ENCODE measurements around the gene ZNF726. TPM values are rescaled to one million over a fixed set of nuclear protein-coding genes. Genes with fewer than 3 reads are reported as not detected.
"Not testable (repeated sequence)": the region's sequence is repeated elsewhere in the genome, so short reads cannot be mapped to it uniquely, and the experiment has no call there.

Gene ZNF726
- total RNA-seq, result 10 to 100 TPM; 14.8 to 17.5 TPM

DNA sequence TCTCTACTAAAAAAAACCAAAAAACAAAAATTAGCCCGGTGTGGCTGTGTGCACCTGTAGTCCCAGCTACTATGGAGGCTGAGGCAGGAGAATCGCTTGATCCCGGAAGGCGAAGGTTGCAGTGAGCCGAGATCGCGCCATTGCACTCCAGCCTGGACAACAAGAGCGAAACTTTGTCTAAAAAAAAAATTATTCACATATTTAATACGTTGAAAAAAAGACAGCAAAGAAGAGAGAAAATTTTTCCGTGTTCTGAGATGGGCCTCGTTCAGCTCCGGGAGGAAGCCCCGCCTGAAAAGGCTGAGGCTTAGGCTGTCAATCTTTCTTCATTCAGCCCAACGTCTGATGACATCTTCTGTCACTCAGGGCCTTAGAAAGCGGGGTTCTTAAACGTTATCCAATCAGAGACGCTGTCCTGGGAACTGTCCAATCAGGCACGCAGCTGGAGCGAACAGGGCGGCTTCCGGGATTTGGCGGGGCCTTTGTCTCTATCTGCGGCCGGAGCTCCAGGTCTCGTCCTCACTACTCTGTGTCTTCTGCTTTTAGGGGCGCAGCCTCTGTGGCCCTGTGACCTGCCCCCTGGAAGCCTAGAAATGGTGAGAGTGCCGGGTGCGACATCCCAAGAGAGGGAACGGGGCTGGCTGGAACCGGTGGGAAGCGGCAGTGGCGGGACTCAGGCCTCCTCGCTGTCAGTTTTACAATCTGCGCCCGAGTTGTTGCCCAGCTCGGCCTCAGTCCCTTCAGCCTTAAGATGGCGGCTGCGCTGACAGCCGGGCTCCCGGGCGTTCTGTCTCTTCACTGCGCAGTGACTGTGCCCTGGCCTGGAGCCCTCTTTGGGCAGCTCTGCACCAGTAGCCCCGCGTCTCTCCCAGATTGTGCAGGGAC lies at the start of gene ZNF726:
TSS of gene ZNF726 (plus strand) at position 485 of the 885 bp plus-strand sequence. CDS start at position 594, 109 bp downstream.
- Mint-ChIP-seq H3K4me3 (peak within 1 kb of the TSS; percentile 92), H3K9me3 (peaks cover 37% of the 10 kb centered on the region), H3K27ac (peak within 1 kb of the TSS; percentile 98), H3K27me3 (no peaks in the 10 kb centered on the region), H3K36me3 (ENCODE audit: low read depth) (peaks cover 52% of the 10 kb centered on the region), H3K4me1 (peaks cover 24% of the 10 kb centered on the region)
- ChIA-PET POLR2A (interaction anchor here (0.6 to 1.3 kb wide), 7 partner anchors 156 to 669 kb away, joined by 3 to 7 read pairs (median 4); partner anchors contain the start of genes ZNF254, ZNF675 and ZNF681), CTCF (interaction anchor here (0.6 kb wide), 1 partner anchor 219 kb away, joined by 3 read pairs; no protein-coding TSS in a partner anchor)
- peak; percentile 94 for DNase-seq

- H3K27ac Mint-ChIP-seq, result no peak overlapping the region
- H3K9me3 Mint-ChIP-seq, result peaks cover 40% of the 10 kb centered on the region
- no peak overlapping the region for H3K4me3 Mint-ChIP-seq
- H3K4me1 Mint-ChIP-seq, result no peaks in the 10 kb centered on the region
- no peaks in the 10 kb centered on the region for H3K27me3 Mint-ChIP-seq
- ChIA-PET CTCF (no interaction called here), POLR2A (no interaction called here)
- DNase-seq, result no peak
- H3K36me3 Mint-ChIP-seq (ENCODE audit: low read depth), result no peaks in the 10 kb centered on the region
Observed at GRCh38 chr19:23867895-23868294, 46.8 kb upstream of the ZNF726 start.

DNA sequence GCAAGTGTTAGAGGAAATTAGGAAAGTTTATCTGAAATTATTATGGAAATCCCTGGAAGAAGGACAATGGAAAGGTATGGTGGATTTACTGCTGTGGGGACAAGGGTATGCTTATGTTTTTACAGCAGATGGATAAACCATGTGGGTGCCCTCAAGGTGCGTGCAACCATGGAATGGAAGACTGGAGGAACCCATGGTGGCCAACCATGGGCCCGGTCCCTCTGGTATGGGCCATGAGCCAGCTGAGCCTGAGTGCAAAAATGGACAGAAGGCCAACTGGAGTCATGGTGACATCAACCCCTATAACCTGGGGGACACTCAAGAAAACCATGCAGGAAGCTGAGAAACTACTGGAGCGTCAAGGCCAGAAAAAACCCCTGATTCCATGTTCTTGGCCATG lies 46.1 kb upstream of the ZNF726 start:
- DNase-seq, result no peak
- Mint-ChIP-seq H3K4me1 (no peaks in the 10 kb centered on the region), H3K27me3 (no peaks in the 10 kb centered on the region), H3K4me3 (no peak overlapping the region), H3K36me3 (ENCODE audit: low read depth) (no peaks in the 10 kb centered on the region), H3K9me3 (peaks cover 38% of the 10 kb centered on the region), H3K27ac (no peak overlapping the region)
- CTCF ChIA-PET, result no interaction called here
- POLR2A ChIA-PET, result no interaction called here

DNA sequence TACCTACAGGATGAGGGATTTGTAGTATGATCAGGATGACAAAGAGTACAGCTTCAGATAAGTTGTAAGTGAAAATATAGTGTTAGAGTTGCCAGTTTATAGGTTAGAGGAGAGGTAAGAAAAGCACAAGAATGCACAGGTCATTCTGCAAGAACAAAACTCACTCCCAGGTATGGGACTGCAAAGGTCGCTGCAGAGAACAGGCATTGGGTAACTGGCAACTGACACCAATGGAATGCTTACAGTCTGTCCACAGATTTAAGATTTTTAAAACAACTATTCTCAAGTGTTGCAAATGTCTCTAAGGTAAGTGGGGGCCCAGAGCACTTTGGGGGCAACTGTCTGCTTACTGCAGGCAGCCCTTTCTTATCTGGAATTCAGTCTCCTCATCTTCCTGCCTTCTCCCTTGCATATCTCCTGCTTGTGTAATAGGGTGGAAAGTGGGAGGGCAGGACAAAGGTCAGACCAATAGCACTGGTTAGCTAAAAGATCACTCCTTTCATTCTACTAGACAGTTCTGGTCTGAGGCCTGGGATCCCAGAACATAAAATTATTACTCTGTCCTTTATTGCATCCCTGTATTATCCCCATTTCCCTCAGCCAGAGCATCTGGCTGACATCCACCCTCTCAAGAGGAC lies 42.3 kb upstream of the ZNF726 start:
- H3K36me3 Mint-ChIP-seq (ENCODE audit: low read depth), result no peaks in the 10 kb centered on the region
- no peak overlapping the region for H3K4me3 Mint-ChIP-seq
- H3K27ac Mint-ChIP-seq, result no peak overlapping the region
- H3K27me3 Mint-ChIP-seq, result no peaks in the 10 kb centered on the region
- no peak for DNase-seq
- peaks cover 25% of the 10 kb centered on the region for H3K9me3 Mint-ChIP-seq
- ChIA-PET POLR2A (no interaction called here), CTCF (no interaction called here)
- no peaks in the 10 kb centered on the region for H3K4me1 Mint-ChIP-seq

- H3K4me1 Mint-ChIP-seq, result no peaks in the 10 kb centered on the region
- H3K9me3 Mint-ChIP-seq, result peaks cover 20% of the 10 kb centered on the region
- DNase-seq, result no peak
- CTCF ChIA-PET, result no interaction called here
- POLR2A ChIA-PET, result no interaction called here
- no peaks in the 10 kb centered on the region for H3K27me3 Mint-ChIP-seq
- no peak overlapping the region for H3K4me3 Mint-ChIP-seq
- H3K27ac Mint-ChIP-seq, result no peak overlapping the region
- no peaks in the 10 kb centered on the region for H3K36me3 Mint-ChIP-seq (ENCODE audit: low read depth)
Observed at GRCh38 chr19:23876261-23876660, 38.4 kb upstream of the ZNF726 start.

GRCh38 chr19:23876756-23877155 lies 37.9 kb upstream of the ZNF726 start:
- H3K9me3 Mint-ChIP-seq, result peaks cover 19% of the 10 kb centered on the region
- H3K36me3 Mint-ChIP-seq (ENCODE audit: low read depth); CTCF ChIA-PET; H3K4me3 Mint-ChIP-seq; DNase-seq; POLR2A ChIA-PET; H3K27me3 Mint-ChIP-seq; H3K27ac Mint-ChIP-seq; H3K4me1 Mint-ChIP-seq: not testable (repeated sequence)

DNA sequence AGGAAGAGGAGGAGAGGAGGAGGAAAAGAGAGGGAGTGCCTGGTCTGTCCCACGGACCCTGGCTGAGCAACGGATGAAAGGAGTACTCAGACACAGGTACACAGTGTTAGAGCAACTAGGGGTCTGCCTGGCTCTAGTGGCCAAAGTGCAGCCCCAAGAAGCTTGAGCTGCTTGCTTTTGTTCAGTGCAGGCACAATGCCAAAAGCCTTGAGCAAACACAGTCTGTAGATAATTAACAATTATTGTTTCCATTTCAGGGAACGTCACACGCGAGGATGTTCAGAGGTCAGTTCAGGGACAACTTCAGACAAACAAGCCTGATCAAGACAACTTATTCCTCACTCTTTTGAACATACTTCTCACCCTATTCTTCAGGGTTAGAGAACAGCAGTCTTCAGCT lies 32.2 kb upstream of the ZNF726 start:
- no peak overlapping the region for H3K4me3 Mint-ChIP-seq
- peaks cover 16% of the 10 kb centered on the region for H3K9me3 Mint-ChIP-seq
- H3K27me3 Mint-ChIP-seq, result no peaks in the 10 kb centered on the region
- no peaks in the 10 kb centered on the region for H3K4me1 Mint-ChIP-seq
- ChIA-PET CTCF (no interaction called here), POLR2A (no interaction called here)
- no peaks in the 10 kb centered on the region for H3K36me3 Mint-ChIP-seq (ENCODE audit: low read depth)
- no peak for DNase-seq
- no peak overlapping the region for H3K27ac Mint-ChIP-seq

DNA sequence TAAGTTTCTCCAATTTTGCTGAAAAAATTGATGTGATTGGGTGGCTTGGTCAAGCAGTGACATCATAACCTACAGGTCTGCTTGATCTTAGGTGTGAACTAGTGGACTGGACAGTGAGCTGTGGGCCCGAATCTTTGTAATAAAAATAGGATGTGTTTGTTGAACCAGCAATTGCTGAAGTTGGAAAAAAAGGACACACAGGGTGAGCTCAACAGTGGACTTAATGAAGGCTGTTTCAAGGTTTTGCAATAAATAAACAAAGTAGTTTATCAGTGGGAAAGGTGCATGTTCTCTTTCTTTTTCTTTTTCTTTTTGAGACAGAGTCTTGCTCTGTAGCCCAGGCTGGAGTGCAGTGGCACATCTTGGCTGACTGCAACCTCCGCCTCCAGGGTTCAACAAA lies 30.3 kb upstream of the ZNF726 start:
- Mint-ChIP-seq H3K9me3 (peaks cover 20% of the 10 kb centered on the region), H3K36me3 (ENCODE audit: low read depth) (no peaks in the 10 kb centered on the region), H3K4me1 (no peaks in the 10 kb centered on the region), H3K4me3 (no peak overlapping the region), H3K27me3 (no peaks in the 10 kb centered on the region), H3K27ac (no peak overlapping the region)
- DNase-seq, result no peak
- ChIA-PET POLR2A (no interaction called here), CTCF (interaction anchor here (0.6 kb wide), 1 partner anchor 27 kb away, joined by 3 read pairs; no protein-coding TSS in a partner anchor)

DNA sequence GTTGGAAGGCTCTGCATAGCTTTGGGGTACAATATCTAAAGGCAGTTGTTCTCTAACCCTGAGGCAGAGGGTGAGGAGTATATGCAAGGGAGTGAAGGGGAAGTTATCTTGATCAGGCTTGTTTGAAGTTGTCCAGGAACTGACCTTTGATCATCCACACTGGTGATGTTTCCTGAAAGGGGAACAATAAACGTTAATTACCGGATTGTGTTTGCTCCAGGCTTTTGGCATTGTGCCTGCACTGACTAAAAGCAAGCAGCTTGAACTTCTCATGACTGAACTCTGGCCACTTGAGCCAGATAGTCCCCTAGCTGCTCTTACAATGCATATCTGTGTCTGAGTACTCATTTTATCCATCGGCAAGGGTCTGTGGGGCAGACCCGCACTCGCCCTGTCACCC lies 27.0 kb upstream of the ZNF726 start:
- Mint-ChIP-seq H3K27me3 (no peaks in the 10 kb centered on the region), H3K4me3 (no peak overlapping the region), H3K9me3 (peaks cover 20% of the 10 kb centered on the region), H3K36me3 (ENCODE audit: low read depth) (no peaks in the 10 kb centered on the region), H3K4me1 (no peaks in the 10 kb centered on the region), H3K27ac (no peak overlapping the region)
- no peak for DNase-seq
- CTCF ChIA-PET, result no interaction called here
- POLR2A ChIA-PET, result no interaction called here

DNA sequence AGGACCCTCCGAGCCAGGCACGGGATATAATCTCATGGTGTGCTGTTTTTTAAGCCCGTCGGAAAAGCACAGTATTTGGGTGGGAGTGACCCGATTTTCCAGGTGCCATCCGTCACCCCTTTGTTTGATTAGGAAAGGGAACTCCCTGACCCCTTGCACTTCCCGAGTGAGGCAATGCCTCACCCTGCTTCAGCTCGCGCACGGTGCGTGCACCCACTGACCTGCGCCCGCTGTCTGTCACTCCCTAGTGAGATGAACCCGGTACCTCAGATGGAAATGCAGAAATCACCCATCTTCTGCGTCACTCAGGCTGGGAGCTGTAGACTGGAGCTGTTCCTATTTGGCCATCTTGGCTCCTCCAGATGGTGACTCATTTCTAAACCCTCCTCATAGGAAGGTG lies 18.6 kb upstream of the ZNF726 start:
- CTCF ChIA-PET; H3K4me1 Mint-ChIP-seq; H3K27ac Mint-ChIP-seq; POLR2A ChIA-PET; DNase-seq; H3K36me3 Mint-ChIP-seq (ENCODE audit: low read depth); H3K27me3 Mint-ChIP-seq; H3K4me3 Mint-ChIP-seq: not testable (repeated sequence)
- peaks cover 27% of the 10 kb centered on the region for H3K9me3 Mint-ChIP-seq

DNA sequence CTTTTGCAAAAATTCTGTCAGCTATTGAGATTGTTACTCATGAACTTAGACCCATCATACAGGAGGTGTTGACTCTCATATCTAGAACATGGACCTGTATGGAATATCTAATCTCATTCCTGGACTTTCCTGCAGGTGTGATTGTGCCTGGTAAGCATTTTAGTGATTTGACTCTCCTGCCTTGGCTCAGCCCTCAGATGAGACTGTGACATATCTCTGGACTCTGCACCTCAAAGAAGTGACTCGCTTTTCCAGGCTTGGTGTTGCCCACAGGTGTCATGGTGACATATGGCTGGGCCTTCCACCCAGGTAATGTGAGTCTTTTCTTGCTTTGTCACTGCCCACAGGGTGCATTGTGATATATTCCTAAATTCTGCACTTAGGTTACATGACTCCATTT lies 17.8 kb upstream of the ZNF726 start:
- DNase-seq, result no peak
- no peaks in the 10 kb centered on the region for H3K36me3 Mint-ChIP-seq (ENCODE audit: low read depth)
- H3K27ac Mint-ChIP-seq, result no peak overlapping the region
- H3K27me3 Mint-ChIP-seq, result no peaks in the 10 kb centered on the region
- no peak overlapping the region for H3K4me3 Mint-ChIP-seq
- no peaks in the 10 kb centered on the region for H3K4me1 Mint-ChIP-seq
- H3K9me3 Mint-ChIP-seq, result peaks cover 31% of the 10 kb centered on the region
- CTCF ChIA-PET, result no interaction called here
- POLR2A ChIA-PET, result no interaction called here

DNA sequence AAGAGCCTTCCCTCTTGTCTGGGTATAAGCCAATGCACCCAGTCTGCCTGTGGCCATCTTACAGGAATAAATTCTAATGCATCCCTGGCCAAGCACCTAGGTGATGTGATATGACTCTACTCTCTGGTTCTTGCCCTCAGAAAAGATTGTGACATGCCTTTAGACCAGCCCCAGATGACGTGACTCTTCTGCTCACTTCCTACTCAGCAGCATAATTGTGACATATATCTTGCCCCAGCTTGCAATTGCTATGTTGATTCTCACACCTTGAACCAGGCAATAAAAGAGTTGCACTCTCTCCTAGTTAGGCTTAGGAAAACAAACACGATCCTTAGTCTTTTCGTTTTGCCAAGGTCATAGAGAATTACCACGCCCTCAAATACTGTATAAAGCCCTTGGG lies 13.3 kb upstream of the ZNF726 start:
- Mint-ChIP-seq H3K36me3 (ENCODE audit: low read depth) (no peaks in the 10 kb centered on the region), H3K9me3 (peaks cover 50% of the 10 kb centered on the region), H3K4me1 (no peaks in the 10 kb centered on the region), H3K27ac (no peak overlapping the region), H3K4me3 (no peak overlapping the region), H3K27me3 (no peaks in the 10 kb centered on the region)
- CTCF ChIA-PET, result no interaction called here
- POLR2A ChIA-PET, result no interaction called here
- DNase-seq, result no peak

DNA sequence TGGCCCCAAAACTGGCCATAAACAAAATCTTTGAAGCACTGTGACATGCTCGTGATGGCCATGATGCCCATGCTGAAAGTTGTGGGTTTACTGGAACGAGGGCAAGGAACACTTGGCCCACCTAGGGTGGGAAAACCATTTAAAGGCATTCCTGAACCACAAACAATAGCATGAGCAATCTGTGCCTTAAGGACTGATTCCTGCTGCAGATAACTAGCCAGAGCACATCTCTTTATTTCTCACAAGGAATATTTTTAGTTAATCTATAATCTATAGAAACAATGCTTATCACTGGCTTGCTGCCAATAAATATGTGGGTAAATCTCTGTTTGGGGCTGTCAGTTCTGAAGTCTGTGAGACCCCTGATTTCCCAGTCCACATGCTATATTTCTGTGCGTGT lies 10.3 kb upstream of the ZNF726 start:
- H3K27me3 Mint-ChIP-seq, result no peaks in the 10 kb centered on the region
- ChIA-PET CTCF (no interaction called here), POLR2A (no interaction called here)
- no peaks in the 10 kb centered on the region for H3K4me1 Mint-ChIP-seq
- DNase-seq, result no peak
- H3K27ac Mint-ChIP-seq, result no peak overlapping the region
- H3K9me3 Mint-ChIP-seq, result peaks cover 38% of the 10 kb centered on the region
- no peak overlapping the region for H3K4me3 Mint-ChIP-seq
- H3K36me3 Mint-ChIP-seq (ENCODE audit: low read depth), result no peaks in the 10 kb centered on the region
